NT2/D1 (cell line): ENCODE measurements around the gene NPL.

Experiments
- SUZ12 ChIP-seq: IDR thresholded peaks from 2 replicates; pipeline ENCODE4 v1.6.1; 2011; ENCODE audit not compliant: insufficient read length, insufficient read depth; ENCODE audit errors: extremely low read depth
- YY1 ChIP-seq: IDR thresholded peaks from 2 replicates; pipeline ENCODE4 v1.6.1; 2011; ENCODE audit not compliant: insufficient read length, insufficient read depth

DNA sequence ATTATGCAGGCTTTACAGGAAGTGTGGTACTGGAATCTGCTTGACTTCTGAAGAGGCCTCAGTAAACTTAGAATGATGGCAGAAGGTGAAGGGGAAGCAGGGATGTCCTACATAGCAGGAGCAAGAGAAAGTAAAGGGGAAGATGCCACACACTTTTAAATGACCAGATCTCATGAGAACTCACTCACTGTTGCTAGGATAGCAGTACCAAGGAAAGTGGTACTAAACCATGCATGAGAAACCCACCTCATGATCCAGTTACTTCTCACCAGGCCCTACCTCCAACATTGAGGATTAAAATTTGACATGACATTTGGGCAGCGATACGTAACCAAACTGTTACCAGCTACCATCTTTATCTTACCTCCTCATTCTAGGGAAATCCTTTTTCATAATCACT is 59.2 kb downstream of the NPL start:
- TF ChIP-seq YY1 (no peak), SUZ12 (no peak)
